MCF 10A (cell line): ENCODE measurements around the gene ZCCHC24. TPM values are rescaled to one million over a fixed set of nuclear protein-coding genes. Genes with fewer than 3 reads are reported as not detected.
A peak's percentile ranks its signal among the peaks of the same experiment; 100 is the strongest.

Experiments used
- BruUV-seq: library from RNA; stranded (reverse); fragments of 400-500 nt; replicated peaks from 2 replicates; lab custom pipeline; 2021; lab: Mats Ljungman, UMichigan
- CTCF ChIA-PET: fragments of 300-600 bp; sonication (Branson Sonifier 250); formaldehyde crosslinking; extraction: SDS; loops from one replicate; lab custom pipeline; 2021; ENCODE audit warnings: antibody characterized with exemption, inconsistent platforms; lab: Yijun Ruan, JAX
- POLR2A ChIA-PET: fragments of 300-600, 350-650 bp; sonication (Branson Sonifier 250); formaldehyde crosslinking; extraction: SDS; loops from one replicate; lab custom pipeline; 2020; ENCODE audit warnings: antibody characterized with exemption, inconsistent platforms; lab: Yijun Ruan, JAX
- DNase-seq: peaks from one replicate; pipeline ENCODE4 v3.0.0-alpha.2; 2018; ENCODE audit not compliant: unreplicated experiment
- H3K27ac Mint-ChIP-seq: one replicate; pipeline ENCODE4 v1.8.0; 2022; ENCODE audit warnings: mild to moderate bottlenecking, low read depth, mixed read lengths; ENCODE audit not compliant: unreplicated experiment
- H3K27me3 Mint-ChIP-seq: one replicate; pipeline ENCODE4 v1.8.0; 2022; ENCODE audit warnings: mixed read lengths; ENCODE audit not compliant: insufficient read depth, unreplicated experiment
- H3K36me3 Mint-ChIP-seq: one replicate; pipeline ENCODE4 v1.8.0; 2022; ENCODE audit warnings: mild to moderate bottlenecking, moderate library complexity, mixed read lengths; ENCODE audit not compliant: insufficient read depth, unreplicated experiment
- H3K4me1 Mint-ChIP-seq: one replicate; pipeline ENCODE4 v1.8.0; 2022; ENCODE audit warnings: mixed read lengths; ENCODE audit not compliant: insufficient read depth, unreplicated experiment
- H3K4me3 Mint-ChIP-seq: one replicate; pipeline ENCODE4 v1.8.0; 2022; ENCODE audit warnings: mild to moderate bottlenecking, moderate library complexity, mixed read lengths; ENCODE audit not compliant: unreplicated experiment
- H3K9me3 Mint-ChIP-seq: one replicate; pipeline ENCODE4 v1.8.0; 2022; ENCODE audit warnings: mixed read lengths; ENCODE audit not compliant: unreplicated experiment
- CTCF ChIP-seq: fragments of 200-600 bp; IDR thresholded peaks from one replicate; pipeline ENCODE4 v1.8.0; 2022; ENCODE audit warnings: antibody characterized with exemption, mild to moderate bottlenecking; ENCODE audit not compliant: unreplicated experiment
- intact Hi-C: fragments of 100-400 bp; cut with micrococcal nuclease; formaldehyde crosslinking; loops from 2 replicates; pipeline ENCODE4 v1.14.1; 2022
- total RNA-seq: library from RNA; stranded (reverse); gene quantifications from 2 replicates; pipeline ENCODE4 v1.2.3, GENCODE V29; 2022

ZCCHC24 gene
- total RNA-seq, 1 experiment from 2014 or later, result 2.8 TPM

- H3K4me3 Mint-ChIP-seq, result no peak overlapping the region
- no peaks in the 10 kb centered on the region for H3K4me1 Mint-ChIP-seq
- H3K9me3 Mint-ChIP-seq, result no peaks in the 10 kb centered on the region
- POLR2A ChIA-PET, result interaction anchor here (0.6 kb wide), 1 partner anchor 58 kb away, joined by 3 read pairs; no protein-coding TSS in a partner anchor
- CTCF ChIA-PET, result interaction anchor here (0.6 to 3.4 kb wide), 9 partner anchors 12 to 1144 kb away, joined by 3 to 38 read pairs (median 3); no protein-coding TSS in a partner anchor
- DNase-seq, result peak; percentile 27
- H3K36me3 Mint-ChIP-seq, result peaks cover 7% of the 10 kb centered on the region
- no peak for TF ChIP-seq CTCF
- no peaks in the 10 kb centered on the region for H3K27me3 Mint-ChIP-seq
- BruUV-seq, result no TSS peak
- intact Hi-C loops, result loop anchor here (2.0 kb wide), 2 partner anchors 233 to 553 kb away; no protein-coding TSS in a partner anchor
- no peak overlapping the region for H3K27ac Mint-ChIP-seq
Observed at GRCh38 chr10:79375321-79376077, 69.9 kb downstream of the ZCCHC24 start.

- intact Hi-C loops, result loop anchor here (1.0 to 5.0 kb wide), 4 partner anchors 93 to 554 kb away; no protein-coding TSS in a partner anchor
- peak; percentile 80 for DNase-seq
- CTCF ChIA-PET, result interaction anchor here (0.6 to 3.4 kb wide), 46 partner anchors 8 to 991 kb away, joined by 3 to 38 read pairs (median 4); partner anchors contain the start of gene SFTPA2
- no peaks in the 10 kb centered on the region for H3K27me3 Mint-ChIP-seq
- TF ChIP-seq CTCF, result peak; percentile 94
- no peak overlapping the region for H3K27ac Mint-ChIP-seq
- BruUV-seq, result no TSS peak
- H3K36me3 Mint-ChIP-seq, result peaks cover 7% of the 10 kb centered on the region
- no peaks in the 10 kb centered on the region for H3K9me3 Mint-ChIP-seq
- no peaks in the 10 kb centered on the region for H3K4me1 Mint-ChIP-seq
- POLR2A ChIA-PET, result interaction anchor here (1.4 to 1.5 kb wide), 2 partner anchors 94 to 114 kb away, joined by 3 to 4 read pairs; no protein-coding TSS in a partner anchor
- H3K4me3 Mint-ChIP-seq, result no peak overlapping the region
Observed at GRCh38 chr10:79374312-79375191, 70.9 kb downstream of the ZCCHC24 start.

- BruUV-seq, result no TSS peak
- TF ChIP-seq CTCF, result no peak
- no peak for DNase-seq
- intact Hi-C loops, result loop anchor here (5.0 kb wide), 1 partner anchor 129 kb away; no protein-coding TSS in a partner anchor
- Mint-ChIP-seq H3K36me3 (peaks cover 7% of the 10 kb centered on the region), H3K27ac (no peak overlapping the region), H3K9me3 (no peaks in the 10 kb centered on the region), H3K4me3 (no peak overlapping the region), H3K27me3 (no peaks in the 10 kb centered on the region), H3K4me1 (no peaks in the 10 kb centered on the region)
- POLR2A ChIA-PET, result no interaction called here
- CTCF ChIA-PET, result interaction anchor here (0.5 to 3.4 kb wide), 13 partner anchors 9 to 694 kb away, joined by 3 to 38 read pairs (median 5); no protein-coding TSS in a partner anchor
Observed at GRCh38 chr10:79372871-79373270, 72.6 kb downstream of the ZCCHC24 start.
